Lower lobe of right lung (tissue), 2 donors: ENCODE measurements around the gene HAT1. TPM values are rescaled to one million over a fixed set of nuclear protein-coding genes. Genes with fewer than 3 reads are reported as not detected.

Source experiments
- ATAC-seq, 2 donors: fragments of 200-7000 bp; cut with Tn5 transposase; one replicate each; pipeline ENCODE4 v1.9.1; 2020 to 2022; ENCODE audit warnings: mild to moderate bottlenecking in 2 of 2, moderate library complexity in 2 of 2
- DNase-seq: peaks from one replicate; pipeline ENCODE4 v3.0.0-alpha.2; 2020
- H3K27ac ChIP-seq: fragments of 200-600 bp; one replicate; pipeline ENCODE4 v1.8.0; 2022
- H3K27me3 ChIP-seq: fragments of 200-600 bp; one replicate; pipeline ENCODE4 v1.8.0; 2022; ENCODE audit warnings: low read depth
- H3K36me3 ChIP-seq: fragments of 200-600 bp; one replicate; pipeline ENCODE4 v1.8.0; 2022; ENCODE audit warnings: mild to moderate bottlenecking
- H3K4me1 ChIP-seq: fragments of 200-600 bp; one replicate; pipeline ENCODE4 v1.8.0; 2022
- H3K4me3 ChIP-seq: fragments of 200-600 bp; one replicate; pipeline ENCODE4 v1.8.0; 2022; ENCODE audit warnings: mild to moderate bottlenecking
- H3K9me3 ChIP-seq: fragments of 200-600 bp; one replicate; pipeline ENCODE4 v1.8.0; 2022
- CTCF ChIP-seq: fragments of 200-600 bp; IDR thresholded peaks from one replicate; pipeline ENCODE4 v1.8.0; 2022; ENCODE audit warnings: antibody characterized with exemption, mild to moderate bottlenecking
- intact Hi-C: fragments of 100-400 bp; cut with DNase I; formaldehyde crosslinking; loops from one replicate; pipeline ENCODE4 v1.11.0; 2022
- total RNA-seq: library from RNA; stranded (reverse); fragmentation: NEBNext Ultra II Directional; extraction: Animal tissue kit (Norgen Biotek cat#: 25700); gene quantifications from one replicate; pipeline ENCODE4 v1.2.1, GENCODE V29; 2021
- donor health status: DM: no; HTN: yes; CAD: no; lungs with severe emphysema.

Gene HAT1
- total RNA-seq, 1 donor from 2014 or later, result 26.5 TPM

GRCh38 chr2:171919453-171919852 is 2.8 kb upstream of the HAT1 start:
- Histone ChIP-seq H3K4me1 (peaks cover 18% of the 10 kb centered on the region), H3K27ac (no peak overlapping the region), H3K36me3 (no peaks in the 10 kb centered on the region), H3K27me3 (no peaks in the 10 kb centered on the region), H3K9me3 (no peaks in the 10 kb centered on the region), H3K4me3 (no peak overlapping the region)
- intact Hi-C loops, result no loop called here
- DNase-seq (no peak), ATAC-seq (no peak)
- no peak for TF ChIP-seq CTCF

DNA sequence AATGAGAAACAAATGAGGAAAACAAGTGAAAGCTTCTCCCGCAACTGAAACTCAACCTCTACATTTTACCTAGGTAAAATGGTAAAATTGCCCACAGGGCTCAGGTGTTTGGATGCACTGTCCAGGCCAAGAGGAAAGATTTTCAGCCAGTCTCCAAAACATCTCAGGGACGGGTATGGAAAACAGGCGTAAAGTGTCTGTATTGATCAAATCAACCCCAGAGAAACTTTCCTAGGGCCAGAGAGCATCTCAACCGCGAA is 361 bp upstream of the HAT1 start:
- H3K36me3 ChIP-seq, result peaks cover 17% of the 10 kb centered on the region
- no peaks in the 10 kb centered on the region for H3K27me3 ChIP-seq
- no peak for DNase-seq
- peaks cover 34% of the 10 kb centered on the region for H3K4me1 ChIP-seq
- intact Hi-C loops, result no loop called here
- peak overlapping the region; percentile 82 for H3K4me3 ChIP-seq
- ATAC-seq, result no peak
- TF ChIP-seq CTCF, result no peak
- H3K9me3 ChIP-seq, result no peaks in the 10 kb centered on the region
- H3K27ac ChIP-seq, result peak overlapping the region; percentile 91

- H3K27me3 ChIP-seq, result no peaks in the 10 kb centered on the region
- DNase-seq (no peak), ATAC-seq (no peak)
- peak overlapping the region; percentile 91 for H3K27ac ChIP-seq
- H3K4me1 ChIP-seq, result peaks cover 34% of the 10 kb centered on the region
- no peak for TF ChIP-seq CTCF
- H3K36me3 ChIP-seq, result peaks cover 29% of the 10 kb centered on the region
- H3K9me3 ChIP-seq, result no peaks in the 10 kb centered on the region
- peak overlapping the region; percentile 82 for H3K4me3 ChIP-seq
- intact Hi-C loops, result no loop called here
Observed at GRCh38 chr2:171923206-171923605, 945 bp downstream of the HAT1 start.

DNA sequence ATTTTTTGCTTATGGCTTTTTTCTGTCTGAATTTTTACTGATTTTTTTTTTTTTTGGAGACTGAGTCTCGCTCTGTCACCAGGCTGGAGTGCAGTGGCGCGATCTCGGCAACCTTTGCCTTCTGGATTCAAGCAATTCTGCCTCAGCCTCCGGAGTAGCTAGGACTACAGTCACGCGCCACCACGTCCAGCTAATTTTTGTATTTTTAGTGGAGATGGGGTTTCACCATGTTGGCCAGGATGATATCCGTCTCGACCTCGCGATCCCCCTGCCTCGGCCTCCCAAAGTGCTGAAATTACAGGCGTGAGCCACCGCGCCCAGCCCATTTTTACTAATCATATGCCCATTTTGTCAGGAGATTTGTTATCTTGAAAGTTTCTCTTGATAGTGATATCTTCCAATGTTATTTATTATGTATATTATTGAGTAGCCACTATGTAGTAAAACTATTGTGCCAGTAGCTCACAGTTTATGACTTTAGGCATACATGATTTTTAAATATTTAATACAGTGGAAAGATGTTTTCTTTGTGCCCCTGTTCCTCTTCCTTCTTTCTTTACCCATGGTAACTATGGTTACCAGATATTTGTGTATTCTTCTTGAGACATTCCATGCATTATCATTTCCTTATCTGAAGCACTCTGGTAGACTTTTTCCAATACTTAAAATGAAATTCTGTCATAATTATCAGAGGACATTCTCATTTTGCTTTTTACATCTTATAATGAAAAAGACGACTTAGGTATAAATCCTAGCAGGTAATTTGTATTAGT is 2.1 kb downstream of the HAT1 start:
- Histone ChIP-seq H3K9me3 (no peaks in the 10 kb centered on the region), H3K27ac (no peak overlapping the region), H3K4me3 (no peak overlapping the region), H3K4me1 (peaks cover 34% of the 10 kb centered on the region), H3K36me3 (peaks cover 38% of the 10 kb centered on the region), H3K27me3 (no peaks in the 10 kb centered on the region)
- no peak for TF ChIP-seq CTCF
- intact Hi-C loops, result no loop called here
- ATAC-seq (no peak), DNase-seq (no peak)

GRCh38 chr2:171930385-171930784 is 8.1 kb downstream of the HAT1 start:
- intact Hi-C loops, result no loop called here
- ATAC-seq, result no peak
- no peak for DNase-seq
- Histone ChIP-seq H3K4me1 (peaks cover 6% of the 10 kb centered on the region), H3K9me3 (no peaks in the 10 kb centered on the region), H3K4me3 (no peak overlapping the region), H3K27me3 (no peaks in the 10 kb centered on the region), H3K27ac (no peak overlapping the region), H3K36me3 (peaks cover 42% of the 10 kb centered on the region)
- no peak for TF ChIP-seq CTCF
